EL (cell line): ENCODE results near the gene ST6GALNAC3.
"Not testable (repeated sequence)": the region's sequence is repeated elsewhere in the genome, so short reads cannot be mapped to it uniquely, and the experiment has no call there.

ENCODE experiments used
- DNase-seq: peaks from one replicate; pipeline ENCODE4 v3.0.0-alpha.2; 2016

The ST6GALNAC3 gene

GRCh38 chr1:76203127-76203526 lies 128.6 kb downstream of the ST6GALNAC3 start:
- no peak for DNase-seq

GRCh38 chr1:76209238-76209637 lies 134.7 kb downstream of the ST6GALNAC3 start:
- no peak for DNase-seq

GRCh38 chr1:76209648-76210047 lies 135.1 kb downstream of the ST6GALNAC3 start:
- no peak for DNase-seq

- no peak for DNase-seq
Measured at GRCh38 chr1:76210160-76210559, 135.6 kb downstream of the ST6GALNAC3 start.

GRCh38 chr1:76218888-76219287 lies 144.3 kb downstream of the ST6GALNAC3 start:
- DNase-seq: no peak

- DNase-seq: no peak
Measured at GRCh38 chr1:76219366-76219818, 144.8 kb downstream of the ST6GALNAC3 start.

- DNase-seq: no peak
Measured at GRCh38 chr1:76224752-76225151, 150.2 kb downstream of the ST6GALNAC3 start.

GRCh38 chr1:76225526-76225925 lies 151.0 kb downstream of the ST6GALNAC3 start:
- DNase-seq: no peak

GRCh38 chr1:76227621-76228020 lies 153.1 kb downstream of the ST6GALNAC3 start:
- DNase-seq: no peak

- DNase-seq: no peak
Measured at GRCh38 chr1:76229279-76230005, 154.9 kb downstream of the ST6GALNAC3 start.

- no peak for DNase-seq
Measured at GRCh38 chr1:76230842-76231281, 156.3 kb downstream of the ST6GALNAC3 start.

- no peak for DNase-seq
Measured at GRCh38 chr1:76231320-76231719, 156.8 kb downstream of the ST6GALNAC3 start.

- no peak for DNase-seq
Measured at GRCh38 chr1:76232666-76233065, 158.1 kb downstream of the ST6GALNAC3 start.

- no peak for DNase-seq
Measured at GRCh38 chr1:76234061-76234460, 159.5 kb downstream of the ST6GALNAC3 start.

- DNase-seq: no peak
Measured at GRCh38 chr1:76237211-76237610, 162.7 kb downstream of the ST6GALNAC3 start.

- peak; percentile 53 for DNase-seq
Measured at GRCh38 chr1:76238094-76238628, 163.6 kb downstream of the ST6GALNAC3 start.

GRCh38 chr1:76239470-76239918 lies 164.9 kb downstream of the ST6GALNAC3 start:
- no peak for DNase-seq

- peak; percentile 1 for DNase-seq
Measured at GRCh38 chr1:76240316-76240715, 165.8 kb downstream of the ST6GALNAC3 start.

- not testable (repeated sequence) for DNase-seq
Measured at GRCh38 chr1:76242587-76242986, 168.0 kb downstream of the ST6GALNAC3 start.

- no peak for DNase-seq
Measured at GRCh38 chr1:76247261-76247852, 172.8 kb downstream of the ST6GALNAC3 start.

GRCh38 chr1:76250271-76250670 lies 175.7 kb downstream of the ST6GALNAC3 start:
- no peak for DNase-seq

- no peak for DNase-seq
Measured at GRCh38 chr1:76252431-76252830, 177.9 kb downstream of the ST6GALNAC3 start.

- DNase-seq: no peak
Measured at GRCh38 chr1:76254104-76255030, 179.8 kb downstream of the ST6GALNAC3 start.
